CMK (cell line): ENCODE measurements around the gene COA8.
A peak's percentile ranks its signal among the peaks of the same experiment; 100 is the strongest.

Source experiments
- DNase-seq: peaks from one replicate; pipeline ENCODE4 v3.0.0-alpha.2; 2010; ENCODE audit warnings: low read depth

Gene COA8

GRCh38 chr14:103549361-103550311, 13.1 kb upstream of the COA8 start:
- no peak for DNase-seq

- DNase-seq: no peak
These were observed 12.1 kb upstream of the COA8 start for GRCh38 chr14:103550451-103551337.

GRCh38 chr14:103551338-103551762, 11.4 kb upstream of the COA8 start:
- DNase-seq: no peak

- no peak for DNase-seq
These were observed 10.5 kb upstream of the COA8 start for GRCh38 chr14:103552011-103552845.

GRCh38 chr14:103552846-103553210, 9.9 kb upstream of the COA8 start:
- no peak for DNase-seq

DNA sequence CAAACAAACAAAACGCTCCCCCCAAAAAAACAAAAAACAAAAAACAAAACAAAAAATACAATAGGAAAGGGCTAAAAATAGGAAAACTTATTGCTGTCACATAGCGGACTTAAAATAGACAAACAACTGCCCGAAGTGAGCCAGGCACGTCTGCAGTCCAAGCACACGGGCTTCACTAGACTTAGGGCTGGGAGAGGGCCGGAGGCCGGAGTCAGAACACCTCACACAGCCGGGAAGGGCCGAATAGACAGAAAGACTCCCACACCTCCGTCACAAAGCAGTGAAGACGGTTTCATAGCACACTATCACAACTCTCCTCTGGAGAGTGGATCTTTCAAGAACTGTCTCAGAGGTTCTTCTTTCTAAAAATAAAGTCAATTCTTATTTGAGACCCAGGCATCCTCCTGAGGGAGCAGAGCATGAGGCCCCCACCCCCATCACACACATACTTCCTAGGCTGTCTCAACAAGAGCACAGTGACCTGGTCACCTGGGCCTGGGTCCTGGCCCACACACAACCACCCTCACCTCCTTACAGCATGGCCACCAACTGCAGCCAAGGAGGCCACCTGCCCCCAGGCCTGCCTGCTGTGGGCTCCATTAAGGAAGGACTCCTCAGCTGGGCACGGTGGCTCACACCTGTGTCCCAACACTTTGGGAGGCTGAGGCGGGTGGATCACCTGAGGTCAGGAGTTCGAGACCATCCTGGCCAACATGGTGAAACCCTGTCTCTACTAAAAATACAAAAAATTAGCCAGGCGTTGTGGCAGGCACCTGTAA, 7.0 kb upstream of the COA8 start:
- DNase-seq: no peak

DNA sequence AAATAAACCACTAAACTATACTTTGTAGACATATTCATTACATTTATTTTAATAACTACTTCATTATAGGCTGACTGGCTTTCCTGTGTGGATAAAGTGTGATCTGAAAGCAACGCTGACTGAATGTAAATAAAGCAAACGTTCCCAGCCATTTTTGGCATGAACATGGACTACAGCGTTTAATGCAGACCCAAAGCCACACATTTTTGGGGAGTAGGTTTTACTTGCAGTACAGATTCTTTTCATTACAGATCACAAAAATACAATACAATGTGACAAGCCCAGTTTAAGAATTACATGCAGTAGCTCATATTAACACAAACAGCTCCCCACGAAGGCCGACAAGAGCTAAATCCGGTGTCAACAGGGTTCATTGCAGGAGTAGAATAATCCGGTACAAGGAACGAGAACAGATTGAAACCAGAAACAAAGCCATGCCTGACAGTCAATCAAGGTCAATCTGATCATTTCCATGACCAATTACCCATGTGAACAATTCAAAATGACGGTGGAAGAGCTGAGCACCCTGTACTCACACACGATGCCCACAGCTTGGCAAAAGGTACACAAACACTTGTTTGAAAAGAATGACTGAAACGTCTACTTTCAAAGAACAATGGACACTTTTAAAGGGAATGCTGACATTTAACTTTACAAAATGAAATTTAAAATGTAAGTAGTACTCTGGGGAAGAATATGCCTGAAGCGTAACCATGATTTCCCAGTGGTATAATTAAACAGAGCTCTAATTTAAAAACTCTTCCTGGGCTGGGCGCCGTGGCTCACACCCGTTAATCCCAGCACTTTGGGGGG, 5.6 kb upstream of the COA8 start:
- DNase-seq: no peak

DNA sequence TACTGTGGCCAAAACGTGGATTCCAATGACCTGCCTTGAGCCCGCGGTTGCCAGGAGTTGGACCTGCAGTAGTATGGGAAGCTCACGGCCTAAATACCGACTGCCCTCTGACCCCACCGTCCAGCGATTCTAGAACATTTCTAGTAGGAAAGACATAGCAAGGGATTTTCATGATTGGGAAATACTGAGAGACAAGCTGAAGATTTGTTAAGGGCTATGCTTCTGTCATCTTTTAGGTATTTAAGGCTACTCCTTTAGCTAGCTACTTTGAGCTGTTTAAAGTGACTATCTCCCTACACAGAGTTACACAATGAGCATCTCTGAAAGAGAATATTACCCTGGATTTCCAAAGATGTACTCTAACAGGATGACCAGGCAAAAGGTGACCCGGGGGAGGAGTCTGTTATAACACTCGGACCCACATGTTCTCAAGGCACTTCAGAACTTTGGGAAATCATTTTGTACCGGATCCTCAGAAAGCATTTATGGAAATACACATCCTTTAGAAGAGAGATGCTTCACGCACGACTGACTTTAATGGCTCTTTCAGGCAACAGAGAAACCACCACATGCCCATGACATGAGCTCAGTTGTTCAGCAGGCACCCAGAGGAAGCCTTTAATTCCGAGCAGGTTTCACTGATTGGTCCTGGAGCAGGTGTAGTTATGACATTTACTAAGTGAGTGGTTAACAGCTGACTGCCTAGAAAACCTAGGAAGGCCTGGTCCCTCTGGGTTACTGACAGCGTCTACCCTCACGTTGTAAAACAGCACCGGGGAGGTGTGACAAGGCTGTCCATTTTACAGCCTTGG, 4.5 kb upstream of the COA8 start:
- no peak for DNase-seq

DNA sequence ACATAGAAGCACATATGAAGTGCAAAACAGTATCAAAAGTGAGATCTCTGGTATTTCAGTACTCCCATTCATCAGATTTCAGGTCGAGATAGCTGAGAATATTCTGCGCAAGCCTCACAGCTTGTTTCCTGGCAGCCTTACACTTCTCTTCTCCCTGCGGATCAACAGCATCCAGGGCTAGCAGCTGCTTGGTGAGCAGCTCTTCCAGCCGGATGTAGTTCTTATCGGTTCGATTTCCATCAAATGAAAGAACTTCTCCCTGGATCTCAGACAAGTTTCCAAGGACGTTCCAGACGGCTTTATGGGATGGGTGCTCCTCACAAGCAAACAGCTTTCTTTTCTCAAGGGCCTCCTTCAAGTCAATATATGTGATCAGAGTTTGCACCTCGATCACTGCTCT, 3.0 kb upstream of the COA8 start:
- no peak for DNase-seq

DNA sequence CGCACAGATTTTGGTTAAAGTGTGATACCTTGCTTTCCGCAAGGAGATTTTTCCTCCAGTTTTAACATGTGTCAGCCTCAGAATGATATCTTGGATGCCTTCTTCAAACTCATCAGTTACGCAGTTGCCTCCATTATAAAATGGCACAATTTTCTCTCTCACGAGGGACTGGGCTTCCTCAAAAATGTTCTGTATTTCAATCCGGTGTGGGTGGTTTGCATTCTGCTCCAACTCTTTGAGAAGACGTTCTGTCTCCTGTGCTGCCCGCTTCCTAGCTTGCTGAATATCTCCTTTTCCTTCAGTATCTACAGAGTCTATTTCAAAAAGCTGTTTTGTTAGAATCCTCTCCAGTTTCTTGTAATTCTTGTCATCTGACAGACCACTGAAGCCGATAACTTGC, 2.1 kb upstream of the COA8 start:
- DNase-seq: no peak

DNA sequence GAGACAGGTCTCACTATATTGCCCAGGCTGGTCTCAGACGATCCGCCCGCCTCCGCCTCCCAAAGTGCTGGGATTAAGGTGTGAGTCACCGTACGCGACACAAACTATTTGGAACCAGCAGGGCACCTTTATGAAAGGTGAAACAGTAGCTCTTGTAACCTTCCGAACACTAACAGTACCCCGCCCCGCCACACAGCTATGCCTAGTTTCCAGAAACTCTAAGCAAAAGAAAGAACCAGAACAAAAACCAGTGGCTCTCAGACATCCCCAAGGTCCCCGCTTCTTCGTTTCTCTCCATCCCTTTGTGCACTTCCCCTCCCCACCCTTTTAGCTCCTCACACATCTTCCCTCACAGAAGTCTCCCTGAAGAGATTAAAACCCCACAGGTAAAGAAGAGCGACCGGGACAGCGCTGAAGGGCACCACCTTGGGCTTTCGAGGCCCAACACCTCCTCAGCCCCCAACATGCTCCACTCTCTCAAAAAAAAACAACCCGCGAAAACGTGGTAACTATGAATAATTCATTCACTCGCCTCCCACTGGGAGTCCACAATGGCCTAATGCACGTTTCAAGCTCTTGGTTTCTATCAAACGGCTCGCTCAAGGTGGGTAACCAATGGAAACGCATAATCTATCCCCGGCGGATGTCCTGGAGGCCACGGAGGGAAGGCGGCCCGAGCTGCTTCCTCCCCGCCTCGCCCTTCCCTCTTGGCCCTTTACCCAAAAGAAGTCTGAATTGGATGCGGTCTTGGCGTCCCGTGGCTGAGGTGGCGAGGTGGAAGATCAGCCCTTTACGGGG, 1.2 kb upstream of the COA8 start:
- DNase-seq: peak; percentile 35

DNA sequence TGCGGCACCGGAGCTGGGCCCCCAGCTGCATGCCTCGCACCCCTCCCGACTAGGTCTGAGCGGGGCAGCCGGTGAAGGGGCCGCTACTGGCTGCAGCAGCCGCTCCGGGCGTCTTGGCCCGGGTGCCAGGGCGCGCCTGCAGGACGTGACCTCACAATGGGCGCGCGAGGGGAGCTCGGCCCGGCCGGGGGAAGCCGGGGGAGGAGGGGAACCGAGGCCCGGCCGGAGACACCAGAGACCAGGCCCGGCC, 656 bp upstream of the COA8 start:
- no peak for DNase-seq

- no peak for DNase-seq
These were observed 463 bp downstream of the COA8 start for GRCh38 chr14:103563226-103563620.

- no peak for DNase-seq
These were observed 1.2 kb downstream of the COA8 start for GRCh38 chr14:103563844-103564505.

DNA sequence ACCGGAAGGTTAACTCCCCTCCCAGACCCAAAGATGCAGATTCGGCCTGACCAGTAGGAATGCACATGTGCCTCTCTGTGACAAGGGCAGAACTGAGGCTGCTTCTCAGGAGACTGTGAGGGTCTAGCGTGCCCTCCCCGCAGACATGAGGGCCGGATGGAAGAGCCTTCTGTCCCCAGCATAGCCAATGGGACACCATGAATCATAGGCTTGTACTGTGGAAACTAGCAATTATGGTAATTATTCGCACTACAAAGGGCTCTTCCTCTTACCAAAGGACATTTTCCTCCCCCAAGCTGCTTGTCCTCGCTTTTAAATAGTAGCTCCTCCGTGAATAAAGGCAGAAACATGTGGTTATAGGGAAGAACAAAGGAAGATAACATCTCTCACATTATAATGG, 6.2 kb downstream of the COA8 start:
- no peak for DNase-seq

GRCh38 chr14:103569408-103569807, 6.6 kb downstream of the COA8 start:
- DNase-seq: no peak

- no peak for DNase-seq
These were observed 11.3 kb downstream of the COA8 start for GRCh38 chr14:103574104-103574503.

GRCh38 chr14:103574707-103575285, 12.0 kb downstream of the COA8 start:
- DNase-seq: no peak
